Measurements from ENCODE around the gene NXN.
"Not testable (repeated sequence)": the region's sequence is repeated elsewhere in the genome, so short reads cannot be mapped to it uniquely, and the experiment has no call there.

The NXN gene

GRCh38 chr17:881778-882177 lies 97.8 kb downstream of the NXN start:
- peak; percentile 44 for DNase-seq

- DNase-seq, result no peak
Measured at GRCh38 chr17:880443-881269, 98.9 kb downstream of the NXN start.

- DNase-seq, result peak; percentile 88
Measured at GRCh38 chr17:879546-880442, 99.8 kb downstream of the NXN start.

- no peak for DNase-seq
Measured at GRCh38 chr17:877630-878029, 101.9 kb downstream of the NXN start.

- DNase-seq, result no peak
Measured at GRCh38 chr17:876272-876671, 103.3 kb downstream of the NXN start.

GRCh38 chr17:874590-874989 lies 105.0 kb downstream of the NXN start:
- DNase-seq, result not testable (repeated sequence)

GRCh38 chr17:872855-873254 lies 106.7 kb downstream of the NXN start:
- no peak for DNase-seq

- DNase-seq, result no peak
Measured at GRCh38 chr17:871751-872519, 107.6 kb downstream of the NXN start.

- no peak for DNase-seq
Measured at GRCh38 chr17:869567-870525, 109.7 kb downstream of the NXN start.

GRCh38 chr17:869086-869485 lies 110.5 kb downstream of the NXN start:
- DNase-seq, result no peak

- no peak for DNase-seq
Measured at GRCh38 chr17:867896-868489, 111.6 kb downstream of the NXN start.

- not testable (repeated sequence) for DNase-seq
Measured at GRCh38 chr17:867238-867637, 112.3 kb downstream of the NXN start.

GRCh38 chr17:866568-867103 lies 112.9 kb downstream of the NXN start:
- no peak for DNase-seq

- DNase-seq, result no peak
Measured at GRCh38 chr17:864315-864714, 115.3 kb downstream of the NXN start.

GRCh38 chr17:863880-864279 lies 115.7 kb downstream of the NXN start:
- DNase-seq, result no peak

GRCh38 chr17:862582-862981 lies 117.0 kb downstream of the NXN start:
- no peak for DNase-seq

- DNase-seq, result no peak
Measured at GRCh38 chr17:861364-861763, 118.2 kb downstream of the NXN start.

GRCh38 chr17:860805-861204 lies 118.8 kb downstream of the NXN start:
- no peak for DNase-seq

- no peak for DNase-seq
Measured at GRCh38 chr17:859824-860195, 119.8 kb downstream of the NXN start.

- DNase-seq, result no peak
Measured at GRCh38 chr17:859061-859823, 120.3 kb downstream of the NXN start.

GRCh38 chr17:856149-856548 lies 123.4 kb downstream of the NXN start:
- no peak for DNase-seq

Measured in DMS79 (cell line).